ENCODE measurements around the gene RRP1. TPM values are rescaled to one million over a fixed set of nuclear protein-coding genes. Genes with fewer than 3 reads are reported as not detected.

Gene RRP1
- total and polyA plus RNA-seq, 9 of the 15 experiments (the other 6 are each of a cell fraction or from before 2014, with no cell fraction given): 0.89 to 105 (median 51.6) TPM

GRCh38 chr21:43817157-43818086 is 28.0 kb downstream of the RRP1 start (continued):
- TF ChIP-seq MEIS2 (IDR thresholded peaks at IDR 0.05; ENCODE audit: partially characterized antibody) (no peak), PURB (CRISPR knock-in tag; IDR thresholded peaks at IDR 0.05; ENCODE audit: low read depth) (no peak), ZNF324 (CRISPR knock-in tag; IDR thresholded peaks at IDR 0.05) (no peak), CEBPG (CRISPR knock-in tag; IDR thresholded peaks at IDR 0.05) (no peak), CEBPG (tag; conservative IDR thresholded peaks at IDR 0.05 in 1 of 2, IDR thresholded peaks at IDR 0.05 in 1 of 2) (no peak), ZNF347 (CRISPR knock-in tag; IDR thresholded peaks at IDR 0.05; ENCODE audit: low read depth) (no peak), RFX5 (IDR thresholded peaks at IDR 0.05; ENCODE audit: low read depth, low read length) (no peak), C11orf30 (IDR thresholded peaks at IDR 0.05; ENCODE audit: low read depth) (no peak), POLR2G (IDR thresholded peaks at IDR 0.05; ENCODE audit: low read depth, low read length) (peak; percentile 63; the same call in 1 of the 2 replicates), ZNF175 (CRISPR knock-in tag; IDR thresholded peaks at IDR 0.05; ENCODE audit: low read depth) (no peak), RBM14 (IDR thresholded peaks at IDR 0.05; ENCODE audit: borderline replicate concordance, insufficient read depth, low read depth, low read length) (no peak), PTTG1 (tag; IDR thresholded peaks at IDR 0.05; ENCODE audit: low read depth) (no peak), NFXL1 (CRISPR knock-in tag; IDR thresholded peaks at IDR 0.05) (no peak), MTA1 (IDR thresholded peaks at IDR 0.05; ENCODE audit: borderline replicate concordance) (no peak), STAT5A (IDR thresholded peaks at IDR 0.05; ENCODE audit: borderline replicate concordance, low read length) (no peak), ZNF354B (CRISPR knock-in tag; IDR thresholded peaks at IDR 0.05) (no peak), HDAC1 (IDR thresholded peaks at IDR 0.05) (no peak), ARID3A (IDR thresholded peaks at IDR 0.05; ENCODE audit: borderline replicate concordance, low read depth, low read length) (no peak)

All from K562 (cell line).